Panc1 (cell line): ENCODE measurements around the gene KIFC3.

Source experiments
- POLR2AphosphoS5 ChIP-seq: IDR thresholded peaks from 2 replicates; pipeline ENCODE4 v1.6.1; 2012; ENCODE audit warnings: mild to moderate bottlenecking, low read depth, low read length, moderate library complexity
- SIN3A ChIP-seq: IDR thresholded peaks from 2 replicates; pipeline ENCODE4 v1.6.1; 2012; ENCODE audit warnings: low read depth, mild to moderate bottlenecking, low read length, moderate library complexity, borderline replicate concordance; ENCODE audit not compliant: insufficient read depth
- TCF7L2 ChIP-seq: IDR thresholded peaks from 2 replicates; pipeline ENCODE4 v1.6.1; 2011; ENCODE audit warnings: mild to moderate bottlenecking, low read depth, low read length, inconsistent platforms
- TF ChIP-seq, protein P1 (sequence below): fragments of 450-650 bp; IDR thresholded peaks from 2 replicates; pipeline ENCODE4 v1.5.1; 2017; ENCODE audit warnings: mild to moderate bottlenecking
- TF ChIP-seq, protein P2 (sequence below), 2 experiments: IDR thresholded peaks; 2 replicates each; pipeline ENCODE4 v1.6.1; 2011 to 2012; ENCODE audit warnings: low read depth in 2 of 2, control low read depth in 1 of 2, low read length in 1 of 2, mild to moderate bottlenecking in 1 of 2, moderate library complexity in 1 of 2; ENCODE audit not compliant: insufficient read depth in 1 of 2

DNA sequence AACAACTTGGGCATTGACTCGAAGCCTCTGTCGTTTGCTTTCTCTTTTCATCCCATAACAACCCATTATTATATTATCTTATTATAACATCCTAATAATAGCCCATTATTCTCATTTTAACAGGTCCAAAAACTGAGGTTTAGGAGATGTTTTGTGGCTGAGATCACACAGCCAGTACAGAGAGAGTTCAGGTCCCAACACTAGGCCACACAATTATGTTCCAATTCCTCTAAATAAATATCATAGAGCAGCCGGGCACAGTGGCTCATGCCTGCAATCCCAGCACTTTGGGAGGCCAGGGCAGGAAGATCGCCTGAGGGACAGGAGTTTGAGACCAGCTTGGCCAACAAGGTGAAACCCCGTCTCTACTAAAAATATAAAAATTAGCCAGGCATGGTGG lies 40.3 kb upstream of the KIFC3 start:
- TF ChIP-seq, protein P1, sequence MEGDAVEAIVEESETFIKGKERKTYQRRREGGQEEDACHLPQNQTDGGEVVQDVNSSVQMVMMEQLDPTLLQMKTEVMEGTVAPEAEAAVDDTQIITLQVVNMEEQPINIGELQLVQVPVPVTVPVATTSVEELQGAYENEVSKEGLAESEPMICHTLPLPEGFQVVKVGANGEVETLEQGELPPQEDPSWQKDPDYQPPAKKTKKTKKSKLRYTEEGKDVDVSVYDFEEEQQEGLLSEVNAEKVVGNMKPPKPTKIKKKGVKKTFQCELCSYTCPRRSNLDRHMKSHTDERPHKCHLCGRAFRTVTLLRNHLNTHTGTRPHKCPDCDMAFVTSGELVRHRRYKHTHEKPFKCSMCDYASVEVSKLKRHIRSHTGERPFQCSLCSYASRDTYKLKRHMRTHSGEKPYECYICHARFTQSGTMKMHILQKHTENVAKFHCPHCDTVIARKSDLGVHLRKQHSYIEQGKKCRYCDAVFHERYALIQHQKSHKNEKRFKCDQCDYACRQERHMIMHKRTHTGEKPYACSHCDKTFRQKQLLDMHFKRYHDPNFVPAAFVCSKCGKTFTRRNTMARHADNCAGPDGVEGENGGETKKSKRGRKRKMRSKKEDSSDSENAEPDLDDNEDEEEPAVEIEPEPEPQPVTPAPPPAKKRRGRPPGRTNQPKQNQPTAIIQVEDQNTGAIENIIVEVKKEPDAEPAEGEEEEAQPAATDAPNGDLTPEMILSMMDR = no peak
- TF ChIP-seq POLR2AphosphoS5 = no peak
- no peak for TF ChIP-seq TCF7L2
- TF ChIP-seq SIN3A = no peak
- TF ChIP-seq, protein P2, sequence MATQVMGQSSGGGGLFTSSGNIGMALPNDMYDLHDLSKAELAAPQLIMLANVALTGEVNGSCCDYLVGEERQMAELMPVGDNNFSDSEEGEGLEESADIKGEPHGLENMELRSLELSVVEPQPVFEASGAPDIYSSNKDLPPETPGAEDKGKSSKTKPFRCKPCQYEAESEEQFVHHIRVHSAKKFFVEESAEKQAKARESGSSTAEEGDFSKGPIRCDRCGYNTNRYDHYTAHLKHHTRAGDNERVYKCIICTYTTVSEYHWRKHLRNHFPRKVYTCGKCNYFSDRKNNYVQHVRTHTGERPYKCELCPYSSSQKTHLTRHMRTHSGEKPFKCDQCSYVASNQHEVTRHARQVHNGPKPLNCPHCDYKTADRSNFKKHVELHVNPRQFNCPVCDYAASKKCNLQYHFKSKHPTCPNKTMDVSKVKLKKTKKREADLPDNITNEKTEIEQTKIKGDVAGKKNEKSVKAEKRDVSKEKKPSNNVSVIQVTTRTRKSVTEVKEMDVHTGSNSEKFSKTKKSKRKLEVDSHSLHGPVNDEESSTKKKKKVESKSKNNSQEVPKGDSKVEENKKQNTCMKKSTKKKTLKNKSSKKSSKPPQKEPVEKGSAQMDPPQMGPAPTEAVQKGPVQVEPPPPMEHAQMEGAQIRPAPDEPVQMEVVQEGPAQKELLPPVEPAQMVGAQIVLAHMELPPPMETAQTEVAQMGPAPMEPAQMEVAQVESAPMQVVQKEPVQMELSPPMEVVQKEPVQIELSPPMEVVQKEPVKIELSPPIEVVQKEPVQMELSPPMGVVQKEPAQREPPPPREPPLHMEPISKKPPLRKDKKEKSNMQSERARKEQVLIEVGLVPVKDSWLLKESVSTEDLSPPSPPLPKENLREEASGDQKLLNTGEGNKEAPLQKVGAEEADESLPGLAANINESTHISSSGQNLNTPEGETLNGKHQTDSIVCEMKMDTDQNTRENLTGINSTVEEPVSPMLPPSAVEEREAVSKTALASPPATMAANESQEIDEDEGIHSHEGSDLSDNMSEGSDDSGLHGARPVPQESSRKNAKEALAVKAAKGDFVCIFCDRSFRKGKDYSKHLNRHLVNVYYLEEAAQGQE (IDR thresholded peaks at IDR 0.05; ENCODE audit: insufficient read depth in 1 of 2, low read depth in 2 of 2, low read length in 1 of 2) = no peak
